ENCODE measurements around the gene RNF225. TPM values are rescaled to one million over a fixed set of nuclear protein-coding genes. Genes with fewer than 3 reads are reported as not detected.

RNF225 gene
- total and polyA plus RNA-seq, 12 donors: not detected

DNA sequence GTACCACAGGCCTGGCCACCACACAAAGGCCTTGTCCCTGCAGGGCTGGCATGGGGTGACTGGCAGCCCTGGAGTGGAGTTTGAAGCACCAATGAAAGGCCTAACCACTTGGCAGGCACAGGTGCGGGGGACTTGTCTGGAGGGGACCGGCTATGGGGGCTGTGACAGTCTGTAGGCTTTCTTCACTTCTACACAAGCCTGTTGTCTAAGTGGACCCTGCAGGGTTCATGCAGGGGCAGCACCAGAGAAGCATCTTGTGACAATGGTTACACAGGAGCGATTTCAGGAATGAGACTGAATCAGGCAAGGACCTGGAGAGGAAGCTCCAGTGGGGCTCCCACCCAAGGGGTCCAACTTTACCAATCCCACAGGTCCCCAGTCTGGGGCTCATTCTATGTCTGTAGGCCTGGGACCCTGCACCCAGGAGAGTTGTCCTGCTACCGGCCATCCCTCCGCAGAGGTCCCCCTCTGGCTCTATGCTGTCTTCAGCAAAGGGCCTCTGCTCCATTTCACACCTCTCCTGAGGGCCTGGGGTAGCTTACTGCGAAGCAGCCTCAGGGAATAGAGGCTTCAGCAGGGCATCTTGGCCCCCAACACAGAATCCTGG is 12.4 kb upstream of the RNF225 start:
- Histone ChIP-seq H3K36me3 (replicated peaks in 1 of 2) (no peaks in the 10 kb centered on the region), H3K9me3 (replicated peaks in 1 of 3) (no peaks in the 10 kb centered on the region), H3K27me3 (no peaks in the 10 kb centered on the region), H3K4me3 (no peak overlapping the region), H3K4me1 (replicated peaks in 1 of 2) (peaks cover 36 to 41% of the 10 kb centered on the region in 2 donors), H3K27ac (no peak overlapping the region)
- intact Hi-C loops (cut with DNase I): no loop called here
- 91 to 97% (median 92%) methylated on average over 4 to 6 of the region's 6 CpGs for WGBS, 4 donors
- no peak for TF ChIP-seq CTCF (IDR thresholded peaks at IDR 0.05)
- DNase-seq: peak in 2 of 7 donors; percentile 20 to 50

DNA sequence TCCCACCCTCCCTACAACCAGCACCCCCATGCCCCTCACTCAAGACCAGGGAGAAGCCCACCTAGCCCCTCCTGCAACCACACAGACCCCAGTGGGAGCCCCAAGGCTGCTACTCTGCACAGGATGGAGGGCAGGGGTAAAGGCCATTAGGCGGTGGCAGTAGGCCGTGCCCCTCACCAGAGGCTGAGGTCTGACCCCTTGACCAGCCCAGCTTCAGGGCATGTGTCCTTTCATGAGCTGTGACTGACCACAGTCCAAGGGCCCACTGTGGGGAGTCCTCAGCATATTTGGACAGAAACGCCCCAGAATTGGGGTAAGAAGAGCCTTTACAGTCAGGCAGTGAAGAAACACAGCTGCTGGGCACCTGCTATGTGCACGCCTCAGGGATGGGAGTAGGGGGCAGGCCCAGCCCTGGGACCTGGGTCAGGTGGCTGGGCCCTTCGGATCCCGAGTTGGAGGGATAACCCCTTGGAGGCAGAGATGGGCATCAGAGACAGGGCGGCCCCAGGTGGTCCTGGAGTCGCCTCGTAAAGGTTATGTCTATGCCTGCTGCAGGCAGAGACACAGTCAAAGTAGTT is 10.1 kb upstream of the RNF225 start:
- Histone ChIP-seq H3K36me3 (replicated peaks in 1 of 2) (peaks cover 0 to 15% of the 10 kb centered on the region in 2 donors), H3K4me3 (peak overlapping the region in 1 of 4 donors; percentile 74), H3K27ac (peak overlapping the region in 2 of 5 donors; percentile 97 to 98), H3K9me3 (replicated peaks in 1 of 3) (no peaks in the 10 kb centered on the region), H3K4me1 (replicated peaks in 1 of 2) (peaks cover 30 to 36% of the 10 kb centered on the region in 2 donors), H3K27me3 (no peaks in the 10 kb centered on the region)
- TF ChIP-seq CTCF (IDR thresholded peaks at IDR 0.05) (no peak), POLR2A (IDR thresholded peaks at IDR 0.05) (no peak)
- peak in 1 of 7 donors; percentile 51 for DNase-seq
- 84 to 90% (median 86%) methylated on average over 2 to 9 of the region's 9 CpGs for WGBS, 4 donors
- intact Hi-C loops (cut with DNase I): no loop called here

DNA sequence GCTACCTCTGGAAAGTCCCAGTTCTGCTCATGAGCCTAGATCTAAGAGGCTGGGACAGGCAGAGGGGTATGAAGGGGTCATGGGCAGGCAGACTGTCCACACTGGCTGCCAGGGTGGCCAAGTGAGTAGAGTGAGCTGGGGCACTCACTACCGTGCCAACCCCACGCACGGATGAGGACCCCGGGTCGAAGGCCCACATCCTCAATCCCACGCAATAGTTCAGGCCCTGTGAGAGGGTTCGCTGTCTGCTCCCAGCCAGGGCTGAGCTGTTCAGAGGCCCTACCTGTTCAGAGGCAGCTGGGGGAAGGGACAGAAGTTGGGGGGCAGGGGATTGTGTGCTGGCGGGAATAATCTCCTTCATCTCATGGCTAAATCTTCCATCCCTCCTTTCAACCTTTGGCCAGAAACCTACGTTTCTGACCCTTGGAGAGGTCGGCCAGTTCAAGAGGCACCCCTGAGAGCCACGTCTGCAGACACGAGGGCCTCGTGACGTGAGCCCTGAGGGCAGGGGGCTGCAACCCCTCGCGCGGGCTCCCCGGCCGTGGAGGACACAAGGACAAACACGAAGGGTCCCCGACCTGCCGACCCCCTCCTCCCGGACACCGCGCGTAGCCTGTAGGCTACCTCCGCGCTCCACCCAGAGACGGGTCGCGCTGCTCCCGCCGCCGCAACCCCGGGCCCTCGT is 9.4 kb upstream of the RNF225 start:
- 9 to 34% (median 11%) methylated on average over 10 to 36 of the region's 36 CpGs for WGBS, 4 donors
- peaks cover 30 to 36% of the 10 kb centered on the region in 2 donors for H3K4me1 ChIP-seq (replicated peaks in 1 of 2)
- peak in 1 of 7 donors; percentile 64 for DNase-seq

More for the DNA sequence above, 9.4 kb upstream of the RNF225 start:
- Histone ChIP-seq H3K4me3 (peak overlapping the region; percentile 71 to 86 (median 74)), H3K27me3 (no peaks in the 10 kb centered on the region), H3K9me3 (replicated peaks in 1 of 3) (no peaks in the 10 kb centered on the region), H3K36me3 (replicated peaks in 1 of 2) (peaks cover 0 to 21% of the 10 kb centered on the region in 2 donors), H3K27ac (peak overlapping the region; percentile 95 to 99 (median 97))
- TF ChIP-seq CTCF (IDR thresholded peaks at IDR 0.05): no peak
- no peak for TF ChIP-seq POLR2A (IDR thresholded peaks at IDR 0.05)
- intact Hi-C loops (cut with DNase I): no loop called here
